M059J (cell line): ENCODE data around the gene AMIGO2. TPM values are rescaled to one million over a fixed set of nuclear protein-coding genes. Genes with fewer than 3 reads are reported as not detected.

Experiments used
- DNase-seq: peaks from one replicate; pipeline ENCODE4 v3.0.0-alpha.2; 2012; ENCODE audit warnings: low read depth
- total RNA-seq: library from RNA; depleted of rRNA; stranded (reverse); fragments of >200 nt; shearing (Covaris generic); gene quantifications from 2 replicates; pipeline ENCODE4 v1.2.3, GENCODE V29; 2014; rRNA removed

AMIGO2 gene
- total RNA-seq, 1 experiment from 2014 or later, result 37.5 TPM

DNA sequence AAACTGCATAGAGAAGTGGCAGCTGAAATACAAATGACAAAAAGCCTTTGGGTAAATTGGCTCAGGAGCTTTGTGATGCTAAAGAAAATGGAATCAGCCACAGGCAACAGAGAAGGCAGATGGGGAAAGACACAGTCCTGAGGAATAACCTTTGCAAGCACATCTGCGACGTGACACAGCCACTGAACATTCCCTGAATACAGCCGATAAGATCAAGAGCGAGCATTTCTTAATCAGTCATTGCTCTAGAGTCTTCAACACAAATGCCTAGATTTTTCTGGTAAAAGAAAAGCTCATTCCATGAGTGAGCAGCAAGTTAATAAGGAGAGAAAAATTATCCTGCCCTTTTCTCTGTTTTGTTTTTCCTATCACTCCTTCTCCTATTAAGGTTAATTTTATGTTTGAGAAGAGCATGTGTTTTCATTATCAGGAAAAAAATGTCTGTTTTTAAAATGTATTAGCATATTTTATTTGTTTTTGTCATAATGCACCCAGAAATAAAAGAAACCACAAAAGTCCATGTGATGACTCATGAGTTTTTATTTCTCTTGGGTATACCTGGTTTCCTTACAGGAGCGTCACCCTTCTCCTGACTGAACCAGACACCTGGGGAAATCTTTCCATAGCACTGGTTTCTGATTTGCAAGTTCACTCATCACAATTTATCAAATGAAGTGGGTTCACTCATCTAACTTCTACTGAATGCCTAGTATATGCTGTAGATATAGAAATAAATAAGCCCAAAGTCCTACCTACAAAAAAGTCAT is 45.8 kb downstream of the AMIGO2 start:
- DNase-seq, result peak; percentile 70

DNA sequence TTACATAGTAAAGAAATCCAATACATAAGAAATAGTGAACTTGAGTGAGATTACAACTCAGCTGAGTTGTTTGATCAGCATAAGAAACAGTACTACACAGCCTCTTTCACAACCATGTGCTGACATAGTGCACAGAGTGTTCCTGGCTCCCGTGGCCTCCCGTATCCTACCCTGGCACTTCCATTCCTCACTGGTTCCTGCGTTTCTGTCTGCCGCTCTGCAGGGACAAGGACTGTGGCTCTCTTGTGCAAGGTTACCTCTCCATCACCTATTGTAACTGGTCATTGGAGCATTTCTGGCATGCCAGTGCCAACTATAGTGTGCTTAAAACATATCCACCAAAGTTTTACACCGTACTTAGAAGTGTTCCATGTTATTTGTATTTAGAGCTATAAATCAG is 46.7 kb downstream of the AMIGO2 start:
- DNase-seq, result no peak

GRCh38 chr12:47032644-47033043 is 47.1 kb downstream of the AMIGO2 start:
- peak; percentile 68 for DNase-seq

GRCh38 chr12:47029903-47030302 is 49.9 kb downstream of the AMIGO2 start:
- DNase-seq, result no peak

- peak; percentile 29 for DNase-seq
These were observed 50.6 kb downstream of the AMIGO2 start for GRCh38 chr12:47028981-47029708.

- DNase-seq, result no peak
These were observed 51.6 kb downstream of the AMIGO2 start for GRCh38 chr12:47028186-47028585.

Other genes with a start within 250 kb of the AMIGO2 start
- 2.8 and 4.5 TPM in 2 replicates for gene PCED1B, start 338 bp downstream of the AMIGO2 start, total RNA-seq